H1 (cell line): ENCODE data around the gene EBLN2. TPM values are rescaled to one million over a fixed set of nuclear protein-coding genes. Genes with fewer than 3 reads are reported as not detected.

ENCODE experiments used
- GABPA ChIP-seq: IDR thresholded peaks from 2 replicates; pipeline ENCODE4 v1.6.1; 2011; ENCODE audit warnings: mild to moderate bottlenecking, low read length, moderate library complexity, borderline replicate concordance; ENCODE audit not compliant: insufficient read depth
- SP4 ChIP-seq: IDR thresholded peaks from 2 replicates; pipeline ENCODE4 v1.6.1; 2012; ENCODE audit warnings: low read length, inconsistent platforms
- polyA plus RNA-seq, 7 experiments: library from polyadenylated mRNA; depleted of rRNA in 3 of 7; stranded (reverse) in 5 of 7; unstranded in 2 of 7; fragments of >200 nt in 5 of 7; fragments of 200-250 nt in 2 of 7; gene quantifications; 1 replicate in 5 of 7; 2 replicates in 1 of 7; 4 replicates in 1 of 7; pipeline versions ENCODE4 v1.2.1 to v1.2.3, GENCODE V29; 2011 to 2013; ENCODE audit warnings: missing spikeins in 2 of 7, mixed read lengths in 2 of 7
- total RNA-seq: library from RNA; stranded (reverse); fragmentation: NEBNext Ultra II Directional; extraction: Animal tissue kit (Norgen Biotek cat#: 25700); gene quantifications from 2 replicates; pipeline ENCODE4 v1.2.1, GENCODE V29; 2021

EBLN2 gene
- total and polyA plus RNA-seq, 2 of the 8 experiments (the other 6 are each of a cell fraction or from before 2014, with no cell fraction given): 1.9 to 3.8 TPM

GRCh38 chr3:73021301-73021835, 40.1 kb upstream of the EBLN2 start (continued):
- TF ChIP-seq SP4 (no peak), GABPA (no peak)
